Left ventricle myocardium inferior (tissue), 1 donor: ENCODE results near the gene MAFG. TPM values are rescaled to one million over a fixed set of nuclear protein-coding genes. Genes with fewer than 3 reads are reported as not detected.

Source experiments
- DNase-seq: peaks from one replicate; pipeline ENCODE4 v3.0.0-alpha.2; 2020
- H3K27ac ChIP-seq: fragments of 200-600 bp; replicated peaks from 2 replicates; pipeline ENCODE4 v1.8.0; 2021
- H3K27me3 ChIP-seq: fragments of 200-600 bp; 2 replicates; pipeline ENCODE4 v1.8.0; 2021; ENCODE audit warnings: low read depth
- H3K36me3 ChIP-seq: fragments of 200-600 bp; 2 replicates; pipeline ENCODE4 v1.8.0; 2021
- H3K4me1 ChIP-seq: fragments of 200-600 bp; 2 replicates; pipeline ENCODE4 v1.8.0; 2021
- H3K4me3 ChIP-seq: fragments of 200-600 bp; 2 replicates; pipeline ENCODE4 v1.8.0; 2021; ENCODE audit warnings: mild to moderate bottlenecking, moderate library complexity
- H3K9me3 ChIP-seq: fragments of 200-600 bp; replicated peaks from 2 replicates; pipeline ENCODE4 v1.8.0; 2021
- CTCF ChIP-seq: fragments of 200-600 bp; IDR thresholded peaks from 2 replicates; pipeline ENCODE4 v1.8.0; 2021; ENCODE audit warnings: antibody characterized with exemption, mild to moderate bottlenecking, borderline replicate concordance
- intact Hi-C: fragments of 100-400 bp; cut with micrococcal nuclease; formaldehyde crosslinking; loops from one replicate; pipeline ENCODE4 v1.11.0; 2022
- total RNA-seq: library from RNA; stranded (reverse); fragmentation: NEBNext Ultra II Directional; extraction: Animal tissue kit (Norgen Biotek cat#: 25700); gene quantifications from one replicate; pipeline ENCODE4 v1.2.1, GENCODE V29; 2021
- donor health status: DM: no; HTN: yes; CAD: no; lungs with severe emphysema.

MAFG gene
- total RNA-seq, 1 donor from 2014 or later = 24.3 TPM

- no peak for DNase-seq
- Histone ChIP-seq H3K27me3 (no peaks in the 10 kb centered on the region), H3K27ac (no peak overlapping the region), H3K9me3 (no peaks in the 10 kb centered on the region), H3K36me3 (peaks cover 59% of the 10 kb centered on the region), H3K4me3 (peak overlapping the region; percentile 90), H3K4me1 (peaks cover 49% of the 10 kb centered on the region)
- no peak for TF ChIP-seq CTCF
- intact Hi-C loops = no loop called here
These were observed 11.1 kb downstream of the MAFG start for GRCh38 chr17:81916234-81917001.

- Histone ChIP-seq H3K4me1 (peaks cover 51% of the 10 kb centered on the region), H3K27me3 (no peaks in the 10 kb centered on the region), H3K9me3 (no peaks in the 10 kb centered on the region), H3K36me3 (peaks cover 49% of the 10 kb centered on the region), H3K4me3 (no peak overlapping the region), H3K27ac (no peak overlapping the region)
- intact Hi-C loops = no loop called here
- no peak for DNase-seq
- TF ChIP-seq CTCF = no peak
These were observed 12.2 kb downstream of the MAFG start for GRCh38 chr17:81915331-81915730.

- intact Hi-C loops = no loop called here
- H3K9me3 ChIP-seq = no peaks in the 10 kb centered on the region
- H3K27ac ChIP-seq = no peak overlapping the region
- H3K36me3 ChIP-seq = peaks cover 40% of the 10 kb centered on the region
- no peak for TF ChIP-seq CTCF
- no peak overlapping the region for H3K4me3 ChIP-seq
- no peak for DNase-seq
- H3K4me1 ChIP-seq = peaks cover 58% of the 10 kb centered on the region
- no peaks in the 10 kb centered on the region for H3K27me3 ChIP-seq
These were observed 13.3 kb downstream of the MAFG start for GRCh38 chr17:81914103-81914850.

- H3K4me1 ChIP-seq = peaks cover 51% of the 10 kb centered on the region
- H3K27ac ChIP-seq = no peak overlapping the region
- H3K36me3 ChIP-seq = peaks cover 40% of the 10 kb centered on the region
- TF ChIP-seq CTCF = no peak
- no peak for DNase-seq
- H3K4me3 ChIP-seq = no peak overlapping the region
- no peaks in the 10 kb centered on the region for H3K27me3 ChIP-seq
- intact Hi-C loops = no loop called here
- H3K9me3 ChIP-seq = no peaks in the 10 kb centered on the region
These were observed 14.0 kb downstream of the MAFG start for GRCh38 chr17:81913394-81914102.

DNA sequence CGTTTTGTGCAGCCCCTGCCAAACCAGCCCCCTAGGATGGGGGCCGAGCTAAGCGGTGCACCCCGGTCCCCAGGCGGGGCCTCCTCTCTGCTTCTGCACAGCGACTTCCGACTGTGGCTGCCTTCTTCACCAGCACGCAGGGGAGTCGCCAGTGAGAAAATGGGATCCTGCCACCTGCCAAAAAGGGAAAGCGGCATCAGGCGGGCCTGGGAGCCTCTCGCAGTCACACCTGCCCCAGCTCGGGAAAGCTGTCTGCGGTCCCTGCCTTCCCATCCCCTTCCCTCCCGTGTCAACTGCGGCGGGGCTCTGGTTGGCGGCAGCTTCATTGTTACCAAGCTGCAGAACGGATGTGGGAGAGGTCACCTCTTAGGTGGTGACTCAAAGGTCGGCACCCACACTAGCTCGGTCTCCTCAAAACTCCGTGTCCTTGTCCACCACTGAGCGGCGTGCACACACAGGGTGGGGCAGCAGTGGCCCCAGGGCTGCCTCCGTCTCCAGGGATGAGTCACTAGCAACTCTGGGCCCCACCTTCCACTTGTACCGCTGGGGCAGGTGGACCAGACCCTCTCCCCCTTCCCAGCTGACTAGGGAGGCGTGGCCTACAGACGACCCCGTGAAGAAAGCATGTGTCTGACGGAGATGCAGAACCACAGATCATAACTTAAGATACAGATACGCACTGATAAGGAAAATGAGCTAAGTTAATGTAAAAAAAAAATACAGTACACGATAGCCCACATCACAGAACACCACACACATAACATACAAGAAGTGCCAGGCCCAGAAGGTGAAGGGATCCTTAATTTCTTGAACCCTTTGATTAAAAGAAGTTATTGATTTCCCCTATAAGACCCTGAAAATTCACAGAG, 14.9 kb downstream of the MAFG start:
- no peaks in the 10 kb centered on the region for H3K27me3 ChIP-seq
- no peak for TF ChIP-seq CTCF

More for the DNA sequence above, 14.9 kb downstream of the MAFG start:
- Histone ChIP-seq H3K4me3 (no peak overlapping the region), H3K27ac (no peak overlapping the region), H3K4me1 (peaks cover 43% of the 10 kb centered on the region), H3K36me3 (peaks cover 40% of the 10 kb centered on the region), H3K9me3 (no peaks in the 10 kb centered on the region)
- no peak for DNase-seq
- intact Hi-C loops = no loop called here
